Measurements from ENCODE around the gene YPEL4. TPM values are rescaled to one million over a fixed set of nuclear protein-coding genes. Genes with fewer than 3 reads are reported as not detected.
A peak's percentile ranks its signal among the peaks of the same experiment; 100 is the strongest.

YPEL4 gene
- total RNA-seq, 1 experiment from 2014 or later, result 0.16 TPM

DNA sequence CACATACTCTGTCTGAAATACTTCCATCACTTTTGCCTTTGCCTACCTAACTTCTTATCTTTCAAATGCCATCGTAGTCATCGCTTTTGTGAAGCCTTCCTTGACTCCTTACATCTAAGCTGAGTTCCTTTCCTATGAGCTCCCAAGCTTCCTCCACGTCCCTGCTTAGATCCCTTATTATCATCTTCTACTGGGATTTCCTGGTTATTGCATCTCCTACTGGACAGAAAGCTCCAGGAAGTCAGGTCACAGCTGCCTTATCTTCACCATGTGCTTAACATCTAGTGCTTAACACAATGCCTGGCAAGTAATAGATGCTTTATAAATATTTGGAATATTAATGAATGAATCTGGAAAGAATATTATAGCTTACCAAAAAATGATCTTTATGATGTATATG, 5.9 kb downstream of the YPEL4 start:
- TF ChIP-seq, protein P1, sequence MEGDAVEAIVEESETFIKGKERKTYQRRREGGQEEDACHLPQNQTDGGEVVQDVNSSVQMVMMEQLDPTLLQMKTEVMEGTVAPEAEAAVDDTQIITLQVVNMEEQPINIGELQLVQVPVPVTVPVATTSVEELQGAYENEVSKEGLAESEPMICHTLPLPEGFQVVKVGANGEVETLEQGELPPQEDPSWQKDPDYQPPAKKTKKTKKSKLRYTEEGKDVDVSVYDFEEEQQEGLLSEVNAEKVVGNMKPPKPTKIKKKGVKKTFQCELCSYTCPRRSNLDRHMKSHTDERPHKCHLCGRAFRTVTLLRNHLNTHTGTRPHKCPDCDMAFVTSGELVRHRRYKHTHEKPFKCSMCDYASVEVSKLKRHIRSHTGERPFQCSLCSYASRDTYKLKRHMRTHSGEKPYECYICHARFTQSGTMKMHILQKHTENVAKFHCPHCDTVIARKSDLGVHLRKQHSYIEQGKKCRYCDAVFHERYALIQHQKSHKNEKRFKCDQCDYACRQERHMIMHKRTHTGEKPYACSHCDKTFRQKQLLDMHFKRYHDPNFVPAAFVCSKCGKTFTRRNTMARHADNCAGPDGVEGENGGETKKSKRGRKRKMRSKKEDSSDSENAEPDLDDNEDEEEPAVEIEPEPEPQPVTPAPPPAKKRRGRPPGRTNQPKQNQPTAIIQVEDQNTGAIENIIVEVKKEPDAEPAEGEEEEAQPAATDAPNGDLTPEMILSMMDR (IDR thresholded peaks at IDR 0.05; ENCODE audit: unreplicated experiment), result no peak
- intact Hi-C loops (cut with micrococcal nuclease), result loop anchor here (1.0 to 5.0 kb wide), 2 partner anchors 186 to 297 kb away; no protein-coding TSS in a partner anchor

DNA sequence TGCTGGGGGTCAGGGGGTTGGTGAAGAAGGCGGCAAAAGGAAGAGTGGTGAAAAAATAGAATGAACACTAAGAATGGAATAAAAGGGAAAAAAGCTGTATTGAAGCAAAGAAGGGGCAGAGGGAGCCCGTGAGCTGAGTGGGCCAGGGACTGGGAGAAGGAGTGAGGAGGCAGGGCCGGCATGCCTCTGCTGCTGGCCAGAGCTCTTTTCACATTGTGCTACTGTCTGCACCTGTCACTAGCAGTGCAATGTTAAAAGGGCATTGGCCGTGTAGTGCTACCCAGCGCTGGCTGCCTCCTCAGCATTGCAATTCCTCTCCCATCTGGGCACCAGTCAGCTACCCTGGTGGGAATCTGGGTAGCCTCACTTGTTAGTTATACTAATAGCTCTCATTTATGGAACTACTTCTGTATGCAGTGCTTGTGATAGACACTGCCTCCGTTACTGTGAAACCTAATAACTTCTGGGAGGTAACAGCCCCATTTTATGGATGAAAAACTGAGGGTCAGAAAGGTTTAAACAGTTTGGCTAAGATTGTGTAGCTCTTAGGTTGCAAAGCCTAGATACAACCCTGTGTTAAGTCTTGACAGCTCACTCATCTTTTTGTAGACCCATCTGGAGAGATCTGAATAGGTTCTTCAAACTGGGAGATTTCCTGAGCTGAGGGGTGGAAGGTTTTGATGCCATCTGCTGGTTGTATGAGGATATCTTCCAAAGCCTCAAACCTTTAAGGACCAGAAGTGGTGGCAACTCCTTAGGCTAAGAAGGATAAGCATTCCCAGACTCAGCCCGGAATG, 8.5 kb downstream of the YPEL4 start:
- H3K4me3 Mint-ChIP-seq (ENCODE audit: unreplicated experiment), result no peak overlapping the region
- ChIA-PET POLR2A (interaction anchor here (0.7 to 4.2 kb wide), 8 partner anchors 26 to 316 kb away, joined by 3 to 31 read pairs (median 3); partner anchors contain the start of genes TIMM10, TNKS1BP1 and UBE2L6), CTCF (interaction anchor here (0.5 to 13.5 kb wide), 59 partner anchors 8 to 1473 kb away, joined by 3 to 315 read pairs (median 4); partner anchors contain the start of genes RTN4RL2, UBE2L6 and YPEL4)
- H3K4me1 Mint-ChIP-seq (ENCODE audit: insufficient read depth, unreplicated experiment), result peaks cover 5% of the 10 kb centered on the region
- H3K36me3 Mint-ChIP-seq (ENCODE audit: insufficient read depth, unreplicated experiment), result peaks cover 25% of the 10 kb centered on the region
- TF ChIP-seq, protein P1 (IDR thresholded peaks at IDR 0.05; ENCODE audit: unreplicated experiment), result peak; percentile 52
- intact Hi-C loops (cut with micrococcal nuclease), result loop anchor here (1.0 to 5.0 kb wide), 3 partner anchors 73 to 294 kb away; partner anchors contain the start of gene TIMM10
- no peak overlapping the region for H3K27ac Mint-ChIP-seq (ENCODE audit: low read depth, unreplicated experiment)
- peaks cover 3% of the 10 kb centered on the region for H3K27me3 Mint-ChIP-seq (ENCODE audit: insufficient read depth, unreplicated experiment)
- no TSS peak for BruUV-seq (replicated peaks)
- peak; percentile 63 for DNase-seq (ENCODE audit: unreplicated experiment)
- no peaks in the 10 kb centered on the region for H3K9me3 Mint-ChIP-seq (ENCODE audit: unreplicated experiment)

More for the DNA sequence above, 5.9 kb downstream of the YPEL4 start:
- Mint-ChIP-seq H3K36me3 (ENCODE audit: insufficient read depth, unreplicated experiment) (peaks cover 23% of the 10 kb centered on the region), H3K9me3 (ENCODE audit: unreplicated experiment) (no peaks in the 10 kb centered on the region), H3K27ac (ENCODE audit: low read depth, unreplicated experiment) (no peak overlapping the region), H3K27me3 (ENCODE audit: insufficient read depth, unreplicated experiment) (peaks cover 28% of the 10 kb centered on the region), H3K4me1 (ENCODE audit: insufficient read depth, unreplicated experiment) (peaks cover 20% of the 10 kb centered on the region), H3K4me3 (ENCODE audit: unreplicated experiment) (no peak overlapping the region)
- CTCF ChIA-PET, result interaction anchor here (0.5 to 13.5 kb wide), 46 partner anchors 8 to 306 kb away, joined by 3 to 315 read pairs (median 5); partner anchors contain the start of genes CLP1, P2RX3, RTN4RL2 and SLC43A1
- no peak for DNase-seq (ENCODE audit: unreplicated experiment)
- BruUV-seq (replicated peaks), result no TSS peak
- POLR2A ChIA-PET, result interaction anchor here (0.7 to 1.9 kb wide), 4 partner anchors 76 to 298 kb away, joined by 3 to 10 read pairs (median 4); no protein-coding TSS in a partner anchor

DNA sequence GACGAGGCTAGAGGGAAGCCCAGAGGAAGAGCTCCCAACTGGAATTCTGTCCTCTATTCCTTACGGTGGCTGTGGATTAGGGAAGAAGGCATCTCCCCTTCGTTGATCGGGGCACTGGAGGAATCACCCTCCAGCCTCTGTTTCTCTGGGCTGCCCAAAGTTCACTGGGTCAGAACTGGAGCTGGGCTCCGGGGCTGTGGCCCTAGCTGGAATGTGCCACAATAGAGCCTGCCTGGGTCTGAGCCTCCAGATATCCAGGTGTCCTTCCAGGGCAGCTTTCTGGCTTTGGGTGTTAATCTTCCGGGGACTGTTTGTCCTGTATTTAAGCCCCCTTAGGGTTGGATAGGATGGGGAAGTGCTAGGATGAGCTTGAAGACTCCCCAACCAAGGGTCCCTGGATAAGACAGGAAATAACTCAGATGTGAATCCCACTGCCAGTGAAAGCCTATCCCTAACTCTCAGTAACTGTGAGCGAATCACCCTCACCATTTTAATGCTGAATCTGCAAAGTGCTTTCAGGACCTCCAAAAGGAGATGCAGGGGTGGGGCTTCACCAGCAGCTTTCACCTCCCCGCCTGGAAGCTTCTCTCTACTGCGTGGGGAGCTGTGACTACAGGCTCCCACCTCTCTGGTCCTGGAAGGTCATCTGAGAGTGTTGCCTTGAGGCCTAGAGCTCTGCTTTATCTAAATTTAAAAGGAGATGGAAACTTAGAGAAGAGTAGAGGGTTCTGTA, 9.5 kb downstream of the YPEL4 start:
- TF ChIP-seq, protein P1 (IDR thresholded peaks at IDR 0.05; ENCODE audit: unreplicated experiment), result no peak
- Mint-ChIP-seq H3K4me1 (ENCODE audit: insufficient read depth, unreplicated experiment) (peaks cover 5% of the 10 kb centered on the region), H3K27ac (ENCODE audit: low read depth, unreplicated experiment) (peak overlapping the region; percentile 96), H3K9me3 (ENCODE audit: unreplicated experiment) (no peaks in the 10 kb centered on the region), H3K4me3 (ENCODE audit: unreplicated experiment) (peak overlapping the region; percentile 92), H3K27me3 (ENCODE audit: insufficient read depth, unreplicated experiment) (no peaks in the 10 kb centered on the region), H3K36me3 (ENCODE audit: insufficient read depth, unreplicated experiment) (peaks cover 24% of the 10 kb centered on the region)
- ChIA-PET CTCF (interaction anchor here (0.6 to 13.5 kb wide), 47 partner anchors 8 to 873 kb away, joined by 3 to 315 read pairs (median 4); partner anchors contain the start of genes RTN4RL2, SSRP1, UBE2L6 and YPEL4), POLR2A (interaction anchor here (1.2 to 4.2 kb wide), 3 partner anchors 17 to 315 kb away, joined by 3 to 31 read pairs (median 4); partner anchors contain the start of genes TNKS1BP1 and UBE2L6)
- no peak for DNase-seq (ENCODE audit: unreplicated experiment)
- BruUV-seq (replicated peaks), result no TSS peak
- intact Hi-C loops (cut with micrococcal nuclease), result loop anchor here (5.0 kb wide), 1 partner anchor 293 kb away; no protein-coding TSS in a partner anchor
